GM21515 (cell line): ENCODE results near the gene TYW1B.
"Not testable (repeated sequence)": the region's sequence is repeated elsewhere in the genome, so short reads cannot be mapped to it uniquely, and the experiment has no call there.

Experiments
- ATAC-seq: cut with Tn5 transposase; IDR thresholded peaks from one replicate; pipeline ENCODE4 v1.9.1; 2021; ENCODE audit not compliant: unreplicated experiment

Gene TYW1B, protein sequence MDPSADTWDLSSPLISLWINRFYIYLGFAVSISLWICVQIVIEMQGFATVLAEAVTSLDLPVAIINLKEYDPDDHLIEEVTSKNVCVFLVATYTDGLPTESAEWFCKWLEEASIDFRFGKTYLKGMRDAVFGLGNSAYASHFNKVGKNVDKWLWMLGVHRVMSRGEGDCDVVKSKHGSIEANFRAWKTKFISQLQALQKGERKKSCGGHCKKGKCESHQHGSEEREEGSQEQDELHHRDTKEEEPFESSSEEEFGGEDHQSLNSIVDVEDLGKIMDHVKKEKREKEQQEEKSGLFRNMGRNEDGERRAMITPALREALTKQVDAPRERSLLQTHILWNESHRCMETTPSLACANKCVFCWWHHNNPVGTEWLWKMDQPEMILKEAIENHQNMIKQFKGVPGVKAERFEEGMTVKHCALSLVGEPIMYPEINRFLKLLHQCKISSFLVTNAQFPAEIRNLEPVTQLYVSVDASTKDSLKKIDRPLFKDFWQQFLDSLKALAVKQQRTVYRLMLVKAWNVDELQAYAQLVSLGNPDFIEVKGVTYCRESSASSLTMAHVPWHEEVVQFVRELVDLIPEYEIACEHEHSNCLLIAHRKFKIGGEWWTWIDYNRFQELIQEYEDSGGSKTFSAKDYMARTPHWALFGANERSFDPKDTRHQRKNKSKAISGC

DNA sequence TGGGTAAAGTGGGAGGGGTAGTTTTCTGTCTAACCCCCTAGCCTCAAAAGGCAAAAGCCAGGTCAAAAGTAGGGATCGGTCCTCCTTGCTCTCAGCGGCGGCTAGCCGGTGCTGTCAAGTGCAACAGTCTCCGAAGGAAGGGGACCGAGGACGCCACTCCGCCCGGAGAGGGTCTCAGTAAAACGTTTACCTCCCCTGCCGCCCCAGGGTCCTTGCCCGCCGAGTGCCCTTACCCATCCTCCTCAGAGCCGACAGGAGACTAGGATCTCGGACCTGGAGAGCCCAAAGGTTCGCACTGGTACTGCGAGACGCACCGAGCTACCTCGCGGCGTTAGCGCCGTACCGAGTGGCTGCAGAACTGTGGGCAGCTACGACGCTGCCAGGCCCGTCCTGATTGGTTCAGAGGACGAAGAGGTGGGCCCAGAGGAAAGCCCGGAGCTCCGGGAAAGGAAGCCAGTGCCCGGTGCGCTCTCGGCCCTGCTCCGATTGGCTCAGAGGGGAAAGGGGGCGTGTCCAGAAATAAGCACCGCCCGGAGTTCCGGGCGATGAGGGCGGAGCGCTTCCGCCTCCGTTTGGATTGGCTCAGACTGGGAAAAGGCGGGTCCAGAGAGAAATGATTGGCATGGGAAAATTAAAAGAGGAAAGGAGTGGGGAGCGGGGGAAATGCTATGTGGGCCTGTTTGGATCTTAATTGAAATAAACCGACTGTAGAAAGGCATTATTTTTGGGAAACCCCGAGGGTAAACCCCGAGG lies at the start of gene TYW1B:
TYW1B (minus strand) TSS at position 362 of the 753 bp plus-strand sequence; CDS start at position 237, 125 bp downstream.
- ATAC-seq: peak; percentile 90

DNA sequence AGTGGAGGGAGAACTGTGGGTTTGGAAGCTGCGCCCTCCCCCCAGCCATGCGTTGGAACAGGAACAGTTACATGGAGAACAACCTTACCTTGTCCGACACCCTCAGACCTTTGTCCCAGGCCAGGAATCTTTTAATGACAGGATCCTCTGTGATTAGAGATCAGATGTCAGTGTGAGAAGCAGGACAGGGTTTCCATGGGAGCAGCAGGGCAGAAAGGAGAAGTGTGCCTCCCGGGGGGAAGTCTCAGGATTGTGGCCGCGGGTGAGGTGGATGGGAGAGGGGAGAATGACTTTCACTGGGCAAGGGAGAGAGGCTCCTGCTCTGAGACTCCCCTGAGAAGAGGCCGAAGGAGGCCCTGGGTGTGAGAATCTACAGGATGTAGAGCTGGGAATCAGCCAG lies 39.6 kb upstream of the TYW1B start:
- not testable (repeated sequence) for ATAC-seq

DNA sequence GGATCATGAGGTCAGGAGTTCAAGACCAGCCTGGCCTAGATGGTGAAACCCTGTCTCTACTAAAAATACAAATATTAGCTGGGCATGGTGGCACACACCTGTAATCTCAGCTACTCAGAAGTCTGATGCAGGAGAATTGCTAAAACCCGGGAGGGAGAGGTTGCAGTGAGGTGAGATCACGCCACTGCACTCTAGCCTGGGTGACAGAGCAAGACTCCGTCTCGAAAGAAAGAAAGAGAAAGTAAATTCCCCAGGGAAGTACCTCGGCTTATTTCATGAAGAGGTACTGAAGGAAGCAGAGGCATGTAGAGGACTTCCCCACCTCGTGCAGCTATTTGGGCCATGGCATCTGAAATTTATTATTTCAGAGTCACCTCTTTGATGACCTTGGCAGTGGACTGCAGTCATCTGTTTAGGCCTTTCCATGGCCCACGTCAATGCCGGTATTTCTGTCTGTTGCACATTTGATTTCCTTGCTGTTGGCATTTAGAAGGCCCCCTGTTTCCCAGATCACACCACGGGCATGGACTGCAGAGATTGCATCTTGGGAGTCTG lies 30.9 kb upstream of the TYW1B start:
- ATAC-seq: not testable (repeated sequence)

DNA sequence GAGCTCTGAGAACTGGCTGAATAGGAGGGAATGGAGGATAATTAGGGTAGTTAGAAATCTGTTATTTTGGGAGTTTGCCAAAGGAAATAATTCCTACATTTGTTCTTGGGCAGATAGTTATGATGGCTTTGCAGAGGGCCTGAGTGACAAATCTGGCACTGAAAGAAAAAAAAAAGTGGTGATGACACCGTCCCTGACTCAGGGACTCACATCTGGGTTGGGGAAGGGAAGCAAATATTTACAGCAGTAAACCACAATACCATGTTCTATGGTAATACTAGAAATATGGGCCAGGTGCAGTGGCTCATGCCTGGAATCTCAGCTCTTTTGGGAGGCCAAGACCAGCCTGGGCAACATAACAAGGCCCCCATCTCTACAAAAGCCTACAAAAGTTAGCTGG lies 29.9 kb upstream of the TYW1B start:
- not testable (repeated sequence) for ATAC-seq

DNA sequence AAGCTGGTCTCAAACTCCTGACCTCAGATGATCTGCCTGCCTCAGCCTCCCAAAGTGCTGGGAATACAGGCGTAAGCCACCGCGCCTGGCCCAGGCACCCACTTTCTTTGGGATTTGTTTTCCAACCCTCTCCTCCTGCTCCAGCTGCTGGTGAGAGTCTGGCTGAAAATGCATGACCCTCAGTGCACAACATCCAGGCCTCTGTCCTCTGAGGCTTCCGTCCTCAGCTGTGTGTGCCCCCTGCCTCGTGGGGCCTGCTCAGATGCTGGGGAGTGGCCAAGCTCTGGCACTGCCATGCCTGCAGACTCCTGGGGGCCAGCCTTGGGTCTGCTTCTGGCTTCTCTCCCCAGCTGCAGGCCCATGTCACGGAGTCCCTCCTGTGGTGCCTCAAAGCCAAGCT lies 27.3 kb upstream of the TYW1B start:
- not testable (repeated sequence) for ATAC-seq

DNA sequence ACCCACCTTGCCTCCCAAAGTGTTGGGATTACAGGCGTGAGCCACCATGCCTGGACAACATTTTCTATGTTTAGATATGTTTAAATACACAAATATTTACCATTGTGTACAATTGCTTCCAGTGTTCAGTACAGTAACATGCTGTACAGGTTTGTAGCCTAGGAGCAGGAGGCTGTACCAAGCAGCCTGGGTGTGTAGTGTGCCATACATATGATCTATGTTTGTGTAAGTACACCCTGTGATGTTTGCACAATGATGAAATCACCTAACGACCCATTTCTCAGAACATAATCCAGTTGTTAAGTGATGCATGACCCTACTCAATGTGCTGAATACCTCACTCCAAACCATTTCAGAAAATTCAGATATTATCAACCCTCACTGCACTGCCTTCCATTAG lies 24.9 kb upstream of the TYW1B start:
- not testable (repeated sequence) for ATAC-seq

DNA sequence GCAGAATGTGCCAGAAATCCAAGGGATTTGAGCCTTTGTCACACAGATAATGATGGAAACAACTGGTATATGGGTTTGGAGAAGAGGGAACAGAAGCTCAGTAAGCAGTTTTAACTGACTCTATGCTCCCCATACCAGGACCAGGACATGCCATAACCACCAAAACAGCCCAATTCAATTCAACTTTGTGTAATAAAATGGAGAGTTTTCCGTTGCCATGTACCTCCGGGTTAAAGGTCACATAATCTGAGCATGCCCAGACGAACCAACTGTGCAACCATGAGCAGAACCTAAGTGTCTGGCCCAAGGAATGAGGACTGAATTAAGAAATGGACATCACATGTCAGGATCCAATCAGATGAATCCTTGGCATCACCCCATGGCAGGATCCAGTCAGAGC lies 22.7 kb upstream of the TYW1B start:
- not testable (repeated sequence) for ATAC-seq

DNA sequence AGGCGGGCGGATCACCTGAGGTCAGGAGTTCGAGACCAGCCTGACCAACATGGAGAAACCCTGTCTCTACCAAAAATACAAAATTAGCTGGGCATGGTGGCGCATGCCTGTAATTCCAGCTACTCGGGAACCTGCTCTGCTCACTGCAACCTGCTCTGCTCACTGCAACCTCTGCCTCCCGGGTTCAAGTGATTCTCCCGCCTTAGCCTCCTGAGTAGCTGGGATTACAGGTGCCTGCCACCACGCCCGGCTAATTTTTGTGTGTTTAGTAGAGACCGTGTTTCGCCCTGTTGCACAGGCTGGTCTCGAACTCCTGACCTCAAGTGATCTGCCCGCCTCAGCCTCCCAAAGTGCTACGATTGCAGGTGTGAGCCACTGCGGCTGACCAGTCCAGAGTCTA lies 16.1 kb upstream of the TYW1B start:
- ATAC-seq: not testable (repeated sequence)

DNA sequence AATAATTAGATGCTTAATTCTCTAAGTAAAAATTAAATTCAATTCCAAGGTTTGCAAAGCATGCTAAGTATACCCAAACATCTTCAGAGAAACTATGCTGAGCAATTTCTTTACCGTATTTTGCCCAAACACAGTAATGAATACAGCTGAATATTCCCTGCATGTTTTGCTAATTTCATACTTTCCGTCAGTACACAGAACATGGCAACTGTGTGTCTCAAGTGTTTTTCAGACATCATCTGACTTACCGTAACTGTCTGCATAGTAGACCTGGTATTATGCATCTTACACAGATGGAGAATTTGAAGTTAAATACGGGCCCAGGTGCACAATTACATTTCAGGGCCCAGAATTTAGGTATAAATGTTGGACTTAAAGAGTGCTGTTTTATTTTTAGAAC lies 15.2 kb upstream of the TYW1B start:
- ATAC-seq: not testable (repeated sequence)

DNA sequence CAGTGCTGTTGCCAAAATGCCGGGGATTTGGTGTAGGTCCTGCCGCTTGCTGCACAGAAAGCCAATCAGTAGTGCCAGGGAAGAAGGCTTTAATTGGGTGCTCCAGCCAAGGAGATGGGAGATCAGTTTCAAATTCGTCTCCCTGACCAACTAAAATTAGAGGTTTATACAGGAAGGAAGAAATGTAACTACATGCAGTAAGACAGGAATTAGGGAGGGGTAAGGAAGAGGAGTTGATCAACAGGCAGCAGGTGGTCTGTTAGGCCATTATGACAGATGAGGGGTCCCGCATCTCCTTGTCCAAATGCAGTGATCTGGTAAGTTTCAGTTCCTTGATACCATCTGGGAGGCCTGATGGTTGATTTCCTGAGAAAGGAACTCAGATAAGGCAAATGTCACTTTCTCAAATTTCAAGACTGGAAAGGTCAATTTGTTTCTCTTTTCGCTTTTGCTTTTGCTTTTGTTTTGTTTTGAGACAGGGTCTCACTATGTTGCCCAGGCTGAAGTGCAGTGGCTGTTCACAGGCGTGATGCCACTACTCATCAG lies 13.0 kb upstream of the TYW1B start:
- not testable (repeated sequence) for ATAC-seq

DNA sequence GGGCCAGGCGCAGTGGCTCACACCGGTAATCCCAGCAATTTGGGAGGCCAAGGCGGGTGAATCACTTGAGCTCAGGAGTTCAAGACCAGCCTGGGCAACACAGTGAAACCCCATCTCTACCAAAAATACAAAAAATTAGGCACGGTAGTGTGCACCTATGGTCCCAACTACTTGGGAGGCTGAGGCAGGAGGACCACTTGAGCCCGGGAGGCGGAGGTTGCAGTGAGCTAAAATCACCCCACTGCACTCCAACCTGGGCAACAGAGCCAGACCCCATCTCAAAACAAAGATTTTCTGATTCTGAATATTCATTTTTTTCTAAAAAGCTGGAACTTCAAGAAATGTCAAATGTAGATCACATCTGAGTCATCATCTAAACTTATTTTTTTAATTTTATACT lies 10.3 kb upstream of the TYW1B start:
- not testable (repeated sequence) for ATAC-seq

DNA sequence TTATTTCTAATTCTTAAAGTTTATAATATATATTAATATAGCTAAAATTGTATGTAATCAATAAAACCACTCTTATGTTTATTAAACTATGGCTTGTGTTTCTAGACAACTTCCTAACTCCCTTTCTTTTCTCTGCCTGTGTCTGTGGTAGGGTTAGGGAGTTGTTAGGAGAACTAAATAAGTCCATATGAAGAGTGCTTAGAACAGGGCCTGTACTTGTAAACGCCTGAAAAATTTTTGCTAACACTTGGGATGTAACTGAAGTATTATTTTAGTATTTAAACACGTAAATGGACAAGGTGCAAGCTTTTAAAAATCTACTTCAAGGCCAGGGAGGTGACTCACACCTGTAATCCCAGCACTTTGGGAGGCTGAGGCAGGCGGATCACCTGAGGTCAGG lies 9.3 kb upstream of the TYW1B start:
- not testable (repeated sequence) for ATAC-seq

DNA sequence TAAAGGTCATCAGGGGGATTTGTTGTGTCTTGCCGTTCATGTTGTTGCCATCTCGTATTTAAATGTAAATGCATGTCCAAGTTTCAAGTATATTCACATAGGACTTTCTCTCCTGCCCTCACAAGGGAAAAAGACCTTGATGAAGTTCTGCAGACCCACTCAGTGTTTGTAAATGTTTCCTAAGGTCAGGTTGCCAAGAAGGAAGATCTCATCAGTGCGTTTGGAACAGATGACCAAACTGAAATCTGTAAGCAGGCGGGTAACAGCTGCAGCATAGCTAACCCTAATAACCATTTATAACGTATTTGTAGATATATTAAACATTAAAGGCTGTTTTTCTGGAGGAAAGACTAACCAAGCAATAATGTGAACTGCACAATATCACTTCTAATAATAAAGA lies 2.6 kb upstream of the TYW1B start:
- ATAC-seq: not testable (repeated sequence)

DNA sequence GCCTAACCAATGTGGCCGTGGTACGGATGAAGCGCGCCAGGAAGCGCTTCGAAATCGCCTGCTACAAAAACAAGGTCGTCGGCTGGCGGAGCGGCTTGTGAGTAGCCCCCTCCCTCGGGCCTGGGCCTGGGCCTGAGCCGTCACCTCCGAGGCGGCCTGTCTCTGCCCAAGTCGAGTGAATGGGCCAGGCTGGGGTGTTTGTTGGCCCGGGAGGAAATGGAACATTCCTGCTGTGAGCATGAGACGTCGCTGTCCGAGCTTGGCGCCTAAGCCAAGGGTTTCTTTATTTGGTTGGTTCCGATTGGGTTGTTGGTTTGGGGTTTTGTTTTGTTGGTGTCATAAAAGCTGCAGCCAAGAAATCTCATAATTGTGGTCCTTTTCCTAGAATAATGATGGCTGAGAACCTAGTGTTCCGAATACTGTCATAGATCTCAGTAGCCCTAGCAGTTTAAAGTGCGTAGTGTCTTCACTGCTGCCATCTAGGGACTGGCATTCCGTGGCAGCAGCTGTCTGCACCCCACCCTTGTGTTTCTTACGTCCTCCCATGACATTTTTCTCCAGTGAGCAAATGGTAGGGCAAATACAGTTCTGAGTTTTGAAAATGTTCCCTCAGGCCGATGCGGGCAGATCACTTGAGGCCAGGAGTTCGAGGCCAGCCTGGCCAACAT lies 1.8 kb upstream of the TYW1B start:
- ATAC-seq: peak; percentile 25

DNA sequence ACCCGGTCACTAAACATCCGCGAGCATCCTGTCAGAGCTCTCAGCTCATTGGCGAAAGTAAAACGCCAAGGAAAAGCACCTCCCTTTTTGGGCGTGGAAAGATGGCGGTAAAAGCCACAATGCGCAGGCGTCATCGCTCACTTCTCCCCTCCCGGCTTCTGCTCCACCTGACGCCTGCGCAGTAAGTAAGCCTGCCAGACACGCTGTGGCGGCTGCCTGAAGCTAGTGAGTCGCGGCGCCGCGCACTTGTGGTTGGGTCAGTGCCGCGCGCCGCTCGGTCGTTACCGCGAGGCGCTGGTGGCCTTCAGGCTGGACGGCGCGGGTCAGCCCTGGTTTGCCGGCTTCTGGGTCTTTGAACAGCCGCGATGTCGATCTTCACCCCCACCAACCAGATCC lies 1.3 kb upstream of the TYW1B start:
- ATAC-seq: peak; percentile 50

DNA sequence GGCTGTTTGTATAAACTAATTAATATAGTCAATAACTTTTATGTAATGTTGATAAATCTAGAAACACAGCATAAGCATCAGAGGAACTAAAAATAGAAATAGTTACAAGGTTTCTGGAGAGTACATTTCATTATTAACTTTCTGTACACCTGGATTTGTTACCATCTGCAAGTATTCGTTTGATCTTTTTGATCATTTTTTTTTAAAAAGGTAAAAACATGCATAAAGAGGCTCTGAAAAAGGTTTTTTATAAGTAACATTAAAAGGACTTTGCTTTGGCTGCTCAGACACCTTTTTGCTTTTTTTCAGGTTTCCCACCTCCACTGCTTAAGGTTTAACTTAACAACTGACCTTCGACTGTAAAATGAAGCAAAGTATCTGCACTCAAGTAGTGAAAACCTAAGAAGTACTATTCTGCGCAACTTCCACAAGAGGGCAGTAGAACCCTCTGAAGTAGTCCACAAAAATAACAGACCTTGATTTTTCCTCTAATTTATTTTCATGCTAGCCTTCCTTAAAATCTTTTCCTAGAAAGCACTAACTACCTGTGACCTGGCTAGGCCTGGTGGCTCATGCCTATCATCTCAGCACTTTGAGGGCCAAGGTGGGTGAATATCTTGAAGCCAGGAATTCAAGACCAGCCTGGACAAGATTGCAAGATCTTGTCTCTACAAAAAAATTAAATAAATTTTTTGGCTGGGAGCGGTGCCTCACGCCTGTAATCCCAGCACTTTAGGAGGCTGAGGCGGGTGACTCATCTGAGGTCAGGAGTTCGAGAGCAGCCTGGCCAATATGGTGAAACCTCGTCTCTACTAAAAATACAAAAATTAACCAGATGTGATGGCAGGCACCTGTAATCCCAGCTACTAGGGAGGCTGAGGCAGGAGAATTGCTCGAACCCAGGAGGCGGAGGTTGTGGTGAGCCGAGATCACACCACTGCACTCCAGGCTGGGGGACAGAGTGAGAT lies 4.0 kb downstream of the TYW1B start:
- ATAC-seq: not testable (repeated sequence)

DNA sequence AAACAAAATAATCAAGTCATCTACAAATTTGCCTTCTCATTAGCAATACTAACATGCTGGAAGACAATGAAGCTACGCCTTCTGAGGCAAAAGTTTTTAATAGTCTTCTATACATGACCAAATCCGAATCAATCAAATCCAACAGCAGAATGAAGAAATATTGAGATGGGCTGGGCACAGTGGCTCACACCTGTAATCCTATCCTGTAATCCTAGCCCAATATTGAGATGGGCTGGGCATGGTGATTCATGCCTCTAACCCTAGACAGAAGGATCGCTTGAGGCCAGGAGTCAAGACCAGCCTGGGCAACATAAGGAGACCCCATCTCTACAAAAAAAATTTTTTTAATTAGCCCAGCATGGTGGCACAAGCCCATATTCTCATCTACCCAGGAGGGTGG lies 5.5 kb downstream of the TYW1B start:
- not testable (repeated sequence) for ATAC-seq

DNA sequence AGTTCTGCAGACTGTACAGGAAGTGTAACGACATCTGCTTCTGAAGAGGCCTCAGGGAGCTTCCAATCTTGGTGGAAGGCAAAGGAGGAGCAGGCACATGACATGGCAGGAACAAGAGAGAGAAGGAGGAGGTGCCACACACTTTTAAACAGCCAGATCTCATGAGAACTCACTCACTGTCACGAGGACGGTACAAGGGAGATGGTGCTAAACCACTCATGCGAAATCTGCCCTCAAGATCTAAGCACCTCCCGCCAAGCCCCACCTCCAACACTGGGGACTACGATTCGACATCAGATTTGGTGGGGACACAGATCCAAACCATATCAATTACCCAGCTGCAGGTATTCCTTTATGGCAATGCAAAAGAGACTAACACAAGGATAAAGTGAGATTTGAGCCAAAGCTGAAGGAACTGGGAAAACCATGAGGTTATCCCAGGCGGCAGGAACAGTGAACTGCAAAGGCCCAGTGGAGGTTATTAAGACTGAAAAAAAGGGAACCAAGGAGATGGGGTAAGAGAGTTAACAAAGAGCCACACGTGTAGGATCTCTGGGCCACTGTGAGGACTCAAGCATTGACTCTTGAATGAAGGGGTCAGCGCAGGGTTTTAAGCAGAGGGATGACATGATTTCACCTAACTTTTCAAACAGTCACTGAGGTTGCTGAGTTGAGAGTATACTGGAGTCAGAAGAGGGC lies 9.2 kb downstream of the TYW1B start:
- ATAC-seq: not testable (repeated sequence)

DNA sequence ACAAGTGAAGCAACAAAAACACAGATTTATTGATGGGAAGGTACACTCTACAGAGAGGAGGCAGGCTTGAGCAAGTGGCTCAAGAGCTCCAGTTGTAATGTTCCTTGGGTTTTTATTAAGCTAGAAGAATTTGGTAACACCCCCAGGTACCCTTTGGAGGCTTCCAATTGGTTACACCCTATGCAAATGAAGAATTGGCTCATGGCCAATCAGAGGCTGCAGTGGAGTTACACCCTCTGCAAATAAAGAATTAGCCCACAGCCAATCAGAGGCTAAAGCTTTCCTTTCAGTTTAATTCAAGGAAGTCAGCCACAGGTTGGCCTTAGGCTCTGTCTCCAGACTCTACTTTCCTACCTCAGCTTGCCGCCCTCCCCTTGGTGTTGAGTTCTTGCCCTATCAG lies 10.3 kb downstream of the TYW1B start:
- ATAC-seq: not testable (repeated sequence)
